ENCODE results near the gene ATP8A2.

DNA sequence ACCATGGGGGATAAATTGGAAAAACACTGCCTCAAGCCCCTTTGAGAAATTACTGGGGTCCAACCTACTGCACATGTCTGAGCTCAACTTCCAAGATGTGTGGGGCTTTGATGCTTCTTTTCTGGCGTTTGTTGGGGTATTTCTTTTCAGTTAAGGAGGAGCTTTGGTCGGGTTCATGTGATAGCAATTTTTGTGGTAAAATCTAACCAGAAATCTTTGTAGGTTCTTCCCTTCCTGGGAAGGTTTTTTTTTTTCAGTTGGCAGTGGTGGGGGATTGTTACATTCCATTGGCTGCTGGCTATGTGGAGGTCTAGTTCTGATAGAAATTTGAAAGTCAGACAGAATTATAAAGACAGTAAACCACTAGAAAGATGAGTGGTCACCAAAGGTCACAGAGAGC, 327.8 kb downstream of the ATP8A2 start:
- TF ChIP-seq, protein P1, sequence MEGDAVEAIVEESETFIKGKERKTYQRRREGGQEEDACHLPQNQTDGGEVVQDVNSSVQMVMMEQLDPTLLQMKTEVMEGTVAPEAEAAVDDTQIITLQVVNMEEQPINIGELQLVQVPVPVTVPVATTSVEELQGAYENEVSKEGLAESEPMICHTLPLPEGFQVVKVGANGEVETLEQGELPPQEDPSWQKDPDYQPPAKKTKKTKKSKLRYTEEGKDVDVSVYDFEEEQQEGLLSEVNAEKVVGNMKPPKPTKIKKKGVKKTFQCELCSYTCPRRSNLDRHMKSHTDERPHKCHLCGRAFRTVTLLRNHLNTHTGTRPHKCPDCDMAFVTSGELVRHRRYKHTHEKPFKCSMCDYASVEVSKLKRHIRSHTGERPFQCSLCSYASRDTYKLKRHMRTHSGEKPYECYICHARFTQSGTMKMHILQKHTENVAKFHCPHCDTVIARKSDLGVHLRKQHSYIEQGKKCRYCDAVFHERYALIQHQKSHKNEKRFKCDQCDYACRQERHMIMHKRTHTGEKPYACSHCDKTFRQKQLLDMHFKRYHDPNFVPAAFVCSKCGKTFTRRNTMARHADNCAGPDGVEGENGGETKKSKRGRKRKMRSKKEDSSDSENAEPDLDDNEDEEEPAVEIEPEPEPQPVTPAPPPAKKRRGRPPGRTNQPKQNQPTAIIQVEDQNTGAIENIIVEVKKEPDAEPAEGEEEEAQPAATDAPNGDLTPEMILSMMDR (IDR thresholded peaks at IDR 0.05) = no peak
- TF ChIP-seq E2F4 (CRISPR knock-in tag; IDR thresholded peaks at IDR 0.05; ENCODE audit: borderline replicate concordance, low read depth) (no peak), RELA (CRISPR knock-in tag; IDR thresholded peaks at IDR 0.05; ENCODE audit: borderline replicate concordance) (no peak), FOXP1 (CRISPR knock-in tag; IDR thresholded peaks at IDR 0.05; ENCODE audit: borderline replicate concordance) (no peak), JUN (CRISPR knock-in tag; IDR thresholded peaks at IDR 0.05) (no peak), CREM (CRISPR knock-in tag; IDR thresholded peaks at IDR 0.05) (no peak), IRF1 (CRISPR knock-in tag; IDR thresholded peaks at IDR 0.05) (no peak), CBFB (CRISPR knock-in tag; IDR thresholded peaks at IDR 0.05; ENCODE audit: low read depth) (no peak), IRF2 (CRISPR knock-in tag; IDR thresholded peaks at IDR 0.05; ENCODE audit: borderline replicate concordance, low read depth) (no peak), ZNF232 (CRISPR knock-in tag; IDR thresholded peaks at IDR 0.05) (no peak), TEAD4 (CRISPR knock-in tag; IDR thresholded peaks at IDR 0.05) (no peak), ATF1 (CRISPR knock-in tag; IDR thresholded peaks at IDR 0.05) (no peak), ATF6 (CRISPR knock-in tag; IDR thresholded peaks at IDR 0.05) (no peak)
- TF ChIP-seq, protein P2, sequence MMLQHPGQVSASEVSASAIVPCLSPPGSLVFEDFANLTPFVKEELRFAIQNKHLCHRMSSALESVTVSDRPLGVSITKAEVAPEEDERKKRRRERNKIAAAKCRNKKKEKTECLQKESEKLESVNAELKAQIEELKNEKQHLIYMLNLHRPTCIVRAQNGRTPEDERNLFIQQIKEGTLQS (CRISPR knock-in tag; conservative IDR thresholded peaks at IDR 0.05) = no peak

Measured in WTC11 (cell line).